ENCODE results near the gene ROBO1. TPM values are rescaled to one million over a fixed set of nuclear protein-coding genes. Genes with fewer than 3 reads are reported as not detected.

ROBO1 gene
- polyA plus RNA-seq, 4 donors, result 98.5 to 142 (median 110) TPM

DNA sequence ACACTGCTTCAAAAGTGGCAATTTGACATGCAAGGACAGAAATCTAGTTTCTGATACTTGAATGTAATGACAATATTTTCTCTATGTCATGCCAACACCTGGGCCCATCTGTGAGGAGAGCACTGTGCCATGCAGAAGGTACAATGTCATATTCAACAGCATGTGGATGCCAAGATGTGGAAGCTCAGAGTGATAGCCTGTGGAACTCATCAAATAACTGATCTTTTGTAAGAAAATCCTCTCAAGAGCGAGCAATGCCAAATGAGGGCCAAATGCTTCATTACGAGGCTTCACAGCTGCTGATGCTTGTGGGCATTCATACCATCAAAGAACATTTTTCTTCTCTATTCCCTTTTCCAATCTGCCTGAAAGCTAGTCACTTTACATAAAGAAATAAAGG lies 95.1 kb downstream of the ROBO1 start:
- no peak for DNase-seq (ENCODE audit: low read depth in 4 of 4, low spot score in 3 of 4)

DNA sequence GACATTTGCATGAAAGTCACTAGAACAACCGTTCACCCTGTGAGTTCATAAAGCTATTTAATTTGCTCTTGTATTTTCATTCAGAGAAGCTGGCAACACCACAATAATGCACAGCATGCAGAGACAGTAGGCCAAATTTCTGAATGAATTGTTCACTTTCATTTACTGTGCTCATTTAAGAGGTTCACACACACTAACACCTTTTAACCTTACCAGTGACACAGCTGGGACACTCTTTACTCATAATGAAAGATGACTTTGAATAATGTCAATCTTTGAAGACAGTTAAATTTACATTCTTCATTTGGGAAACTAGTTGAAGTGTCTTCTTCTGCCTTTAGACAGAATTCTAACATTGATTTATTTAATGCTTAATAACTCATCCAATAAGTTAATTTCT lies 95.7 kb downstream of the ROBO1 start:
- no peak for DNase-seq (ENCODE audit: low read depth in 4 of 4, low spot score in 3 of 4)

GRCh38 chr3:79670178-79670577 lies 97.6 kb downstream of the ROBO1 start:
- no peak for DNase-seq (ENCODE audit: low read depth in 4 of 4, low spot score in 3 of 4)

GRCh38 chr3:79664455-79664854 lies 103.3 kb downstream of the ROBO1 start:
- DNase-seq (ENCODE audit: low read depth in 4 of 4, low spot score in 3 of 4), result no peak

- no peak for DNase-seq (ENCODE audit: low read depth in 4 of 4, low spot score in 3 of 4)
Measured at GRCh38 chr3:79661896-79662295, 105.9 kb downstream of the ROBO1 start.

GRCh38 chr3:79657076-79657475 lies 110.7 kb downstream of the ROBO1 start:
- no peak for DNase-seq (ENCODE audit: low read depth in 4 of 4, low spot score in 3 of 4)

DNA sequence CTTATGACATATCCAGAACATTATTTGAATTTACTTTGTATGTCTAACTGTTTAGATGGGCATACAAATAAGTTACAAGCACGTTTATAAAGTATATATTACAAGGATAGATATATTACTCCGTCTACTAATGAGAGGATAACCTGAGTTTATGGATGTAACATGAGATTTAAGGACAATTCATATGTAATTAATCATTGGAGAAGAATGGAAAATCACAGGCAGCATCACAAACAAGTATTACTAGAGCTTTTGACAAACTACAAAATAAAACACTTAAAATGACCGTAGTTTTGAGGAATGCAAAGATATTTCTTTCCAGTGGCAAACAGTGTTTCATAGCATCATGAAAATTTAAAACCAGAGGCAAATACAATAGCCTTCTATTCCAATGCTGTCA lies 113.8 kb downstream of the ROBO1 start:
- no peak for DNase-seq (ENCODE audit: low read depth in 4 of 4, low spot score in 3 of 4)

DNA sequence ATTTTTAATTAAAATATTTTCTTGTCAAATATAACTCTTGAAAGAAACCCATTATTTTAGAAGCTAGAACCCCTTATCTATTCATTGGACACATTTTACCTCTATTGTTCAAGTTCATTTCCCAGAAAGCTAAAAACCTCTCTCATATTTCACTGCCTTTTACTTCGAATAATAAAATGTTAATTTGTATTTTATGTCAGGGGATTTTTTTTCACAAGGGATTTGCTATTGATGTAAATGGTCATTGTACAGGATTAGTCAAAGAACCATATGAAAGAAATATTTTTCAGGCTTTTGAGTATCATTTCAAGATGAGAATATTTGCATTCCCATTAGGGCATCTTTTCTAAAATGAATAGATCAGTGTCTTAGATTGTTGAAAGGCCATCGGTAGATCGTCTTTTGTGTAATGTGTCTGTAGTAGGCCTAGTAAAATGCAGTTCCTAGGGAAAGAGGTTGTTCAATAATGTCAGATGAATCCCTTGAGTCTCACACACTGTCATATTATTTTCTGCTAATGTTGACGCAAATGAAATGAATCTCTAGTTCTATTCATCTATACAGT lies 114.5 kb downstream of the ROBO1 start:
- no peak for DNase-seq (ENCODE audit: low read depth in 4 of 4, low spot score in 3 of 4)

DNA sequence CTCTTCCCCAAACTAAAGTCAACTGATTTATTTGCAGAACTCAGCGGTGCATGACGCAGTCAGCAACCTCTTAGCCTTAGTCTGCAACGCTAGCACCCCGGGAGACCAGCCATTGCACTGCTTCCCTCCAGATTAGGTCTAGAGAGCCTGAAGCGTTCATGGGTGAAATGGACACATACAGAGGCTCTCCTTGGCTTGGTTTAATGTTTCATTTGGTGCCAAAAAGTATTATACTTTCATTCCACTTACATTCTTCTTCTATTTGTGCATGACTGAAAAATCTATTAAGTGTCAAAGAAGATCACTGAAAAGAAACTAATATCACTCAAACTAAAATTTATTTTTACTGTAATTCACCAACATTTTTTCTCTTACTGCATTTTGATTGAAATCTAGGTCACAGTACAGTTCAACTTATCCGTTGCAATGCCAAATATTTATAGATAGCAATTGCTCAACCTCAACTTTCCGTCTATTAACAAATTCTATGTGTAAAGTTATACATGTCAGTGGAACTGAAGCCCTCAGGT lies 116.2 kb downstream of the ROBO1 start:
- DNase-seq (ENCODE audit: low read depth in 4 of 4, low spot score in 3 of 4), result peak; percentile 23 to 42 (median 29)

- DNase-seq (ENCODE audit: low read depth in 4 of 4, low spot score in 3 of 4), result no peak
Measured at GRCh38 chr3:79639855-79640254, 127.9 kb downstream of the ROBO1 start.

DNA sequence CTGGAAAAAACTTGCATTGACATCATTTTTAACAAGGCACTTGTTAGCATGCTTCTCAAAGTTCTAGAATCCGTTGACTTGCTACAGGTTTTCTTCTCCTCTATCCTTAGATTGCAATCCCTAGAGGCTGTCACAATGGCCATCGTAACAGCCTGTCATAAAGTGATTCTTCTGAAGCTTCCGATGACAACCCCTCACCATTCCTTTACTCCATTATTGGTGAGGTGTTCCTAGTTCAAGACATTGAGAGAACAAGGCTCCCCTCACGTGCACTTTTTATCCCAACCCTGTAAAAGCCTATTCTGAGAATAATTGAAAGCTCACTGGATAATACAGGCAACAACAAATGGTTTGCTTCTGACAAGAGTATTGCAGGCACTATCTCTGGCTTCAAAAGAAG lies 131.4 kb downstream of the ROBO1 start:
- DNase-seq (ENCODE audit: low read depth in 4 of 4, low spot score in 3 of 4), result no peak

GRCh38 chr3:79632842-79633241 lies 135.0 kb downstream of the ROBO1 start:
- DNase-seq (ENCODE audit: low read depth in 4 of 4, low spot score in 3 of 4), result no peak

- no peak for DNase-seq (ENCODE audit: low read depth in 4 of 4, low spot score in 3 of 4)
Measured at GRCh38 chr3:79618883-79619282, 148.9 kb downstream of the ROBO1 start.

- DNase-seq (ENCODE audit: low read depth in 4 of 4, low spot score in 3 of 4), result no peak
Measured at GRCh38 chr3:79606414-79606813, 161.4 kb downstream of the ROBO1 start.

DNA sequence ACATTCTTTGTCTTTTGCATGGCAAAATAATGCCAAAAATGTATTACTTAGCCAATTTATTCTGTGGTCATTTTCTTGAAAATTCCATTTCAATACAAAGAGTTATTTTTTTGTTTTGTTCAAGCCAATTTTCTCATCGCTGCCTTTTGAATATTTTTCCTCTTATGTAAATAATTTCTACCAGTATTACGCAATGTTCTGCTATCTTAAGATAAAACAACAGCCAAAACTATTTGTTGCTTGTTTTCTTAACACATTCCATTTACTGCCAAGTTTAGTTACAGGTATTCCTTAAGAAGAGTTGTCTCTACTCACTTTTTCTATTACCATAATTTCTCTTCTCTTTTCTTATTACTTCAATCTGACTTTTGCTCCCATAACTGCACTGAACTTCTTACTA lies 163.1 kb downstream of the ROBO1 start:
- no peak for DNase-seq (ENCODE audit: low read depth in 4 of 4, low spot score in 3 of 4)

DNA sequence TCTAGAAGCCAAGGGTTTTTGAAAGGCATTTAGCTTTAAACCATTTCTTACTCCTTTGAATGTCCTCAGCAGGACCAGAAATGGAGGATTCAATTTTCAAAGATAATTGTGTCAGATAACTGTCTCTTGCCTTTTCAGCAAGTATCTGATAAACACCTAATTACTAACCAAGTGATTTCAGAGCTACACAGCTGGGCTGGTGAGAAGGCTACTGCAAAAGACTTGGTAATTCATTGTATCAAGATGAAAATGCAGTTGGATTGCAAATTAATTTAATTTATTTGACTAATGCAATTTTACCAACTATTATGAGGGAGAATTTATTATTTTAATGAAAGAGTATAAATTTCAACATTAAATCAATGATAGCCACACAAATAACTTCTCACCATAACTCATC lies 165.4 kb downstream of the ROBO1 start:
- no peak for DNase-seq (ENCODE audit: low read depth in 4 of 4, low spot score in 3 of 4)

DNA sequence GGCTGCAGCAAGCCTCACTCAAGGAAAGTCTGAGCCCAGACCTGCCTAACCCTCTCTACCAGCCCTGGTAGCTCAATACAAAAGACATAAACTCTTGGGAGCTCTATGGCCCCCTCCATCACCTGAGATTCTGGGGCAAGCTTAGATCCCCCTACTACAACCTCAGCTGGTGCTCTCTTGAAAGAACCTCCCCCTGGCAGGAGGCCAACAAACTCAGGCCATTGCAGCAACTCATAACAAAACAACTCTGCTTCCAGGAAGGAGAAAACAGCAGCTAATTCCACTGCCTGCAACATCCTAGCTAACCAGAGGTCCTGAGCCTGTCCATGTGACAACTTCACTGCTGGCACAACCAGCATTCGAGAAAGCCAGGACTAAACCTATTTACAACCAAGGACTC lies 169.2 kb downstream of the ROBO1 start:
- DNase-seq (ENCODE audit: low read depth in 4 of 4, low spot score in 3 of 4), result no peak

- no peak for DNase-seq (ENCODE audit: low read depth in 4 of 4, low spot score in 3 of 4)
Measured at GRCh38 chr3:79597709-79598108, 170.1 kb downstream of the ROBO1 start.

GRCh38 chr3:79587150-79587549 lies 180.6 kb downstream of the ROBO1 start:
- DNase-seq (ENCODE audit: low read depth in 4 of 4, low spot score in 3 of 4), result no peak

- DNase-seq (ENCODE audit: low read depth in 4 of 4, low spot score in 3 of 4), result no peak
Measured at GRCh38 chr3:79586232-79586631, 181.6 kb downstream of the ROBO1 start.

DNA sequence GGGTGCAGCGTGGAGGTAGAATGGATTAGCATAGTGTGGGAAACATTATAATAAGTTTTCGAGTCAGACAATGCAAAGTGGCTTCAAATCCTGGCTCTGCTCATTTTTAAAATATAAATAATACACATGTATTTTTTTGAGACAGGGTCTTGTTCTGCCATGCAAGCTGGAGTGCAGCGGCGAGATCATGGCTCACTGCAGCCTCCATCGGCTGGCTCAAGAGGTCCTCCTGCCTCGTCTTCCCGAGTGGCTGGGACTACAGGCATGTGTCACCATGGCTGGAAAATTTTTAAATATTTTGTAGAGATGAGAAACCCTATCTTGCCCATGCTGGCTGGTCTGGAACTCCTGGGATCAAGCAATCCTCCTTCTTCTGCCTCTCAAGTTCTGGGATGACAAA lies 194.9 kb downstream of the ROBO1 start:
- DNase-seq (ENCODE audit: low read depth in 4 of 4, low spot score in 3 of 4), result no peak

- DNase-seq (ENCODE audit: low read depth in 4 of 4, low spot score in 3 of 4), result no peak
Measured at GRCh38 chr3:79568938-79569337, 198.9 kb downstream of the ROBO1 start.

DNA sequence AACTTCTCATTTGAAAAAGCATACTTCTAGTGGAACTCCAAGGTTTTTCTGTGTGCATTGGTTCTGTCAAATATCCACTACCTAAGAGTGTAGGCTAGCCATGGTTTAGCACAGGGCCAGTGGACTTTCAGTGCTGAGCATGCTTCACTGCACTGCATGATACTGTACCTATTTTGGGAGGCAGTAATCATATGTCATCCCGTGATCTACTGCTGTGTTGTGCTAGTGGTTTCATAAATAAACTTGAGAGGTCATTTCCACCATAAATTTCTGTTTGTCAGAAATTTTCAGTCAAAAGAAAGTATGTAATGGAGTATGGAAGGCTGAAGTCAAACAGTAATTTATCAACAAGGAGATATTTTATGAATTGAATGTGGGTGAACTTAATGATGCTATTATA lies 203.6 kb downstream of the ROBO1 start:
- no peak for DNase-seq (ENCODE audit: low read depth in 4 of 4, low spot score in 3 of 4)
